GM20000 (cell line): Measurements from ENCODE around the gene PTGIR.

Experiments used
- DNase-seq: peaks from one replicate; pipeline ENCODE4 v3.0.0; 2012; ENCODE audit warnings: low spot score
- TF ChIP-seq, protein P1 (sequence below): IDR thresholded peaks from 2 replicates; pipeline ENCODE4 v1.5.1; 2012; ENCODE audit warnings: mild to moderate bottlenecking, control low read depth; ENCODE audit errors: extremely low read depth, missing control alignments

Gene PTGIR

GRCh38 chr19:46660551-46661019, 35.7 kb upstream of the PTGIR start:
- no peak for DNase-seq
- TF ChIP-seq, protein P1, sequence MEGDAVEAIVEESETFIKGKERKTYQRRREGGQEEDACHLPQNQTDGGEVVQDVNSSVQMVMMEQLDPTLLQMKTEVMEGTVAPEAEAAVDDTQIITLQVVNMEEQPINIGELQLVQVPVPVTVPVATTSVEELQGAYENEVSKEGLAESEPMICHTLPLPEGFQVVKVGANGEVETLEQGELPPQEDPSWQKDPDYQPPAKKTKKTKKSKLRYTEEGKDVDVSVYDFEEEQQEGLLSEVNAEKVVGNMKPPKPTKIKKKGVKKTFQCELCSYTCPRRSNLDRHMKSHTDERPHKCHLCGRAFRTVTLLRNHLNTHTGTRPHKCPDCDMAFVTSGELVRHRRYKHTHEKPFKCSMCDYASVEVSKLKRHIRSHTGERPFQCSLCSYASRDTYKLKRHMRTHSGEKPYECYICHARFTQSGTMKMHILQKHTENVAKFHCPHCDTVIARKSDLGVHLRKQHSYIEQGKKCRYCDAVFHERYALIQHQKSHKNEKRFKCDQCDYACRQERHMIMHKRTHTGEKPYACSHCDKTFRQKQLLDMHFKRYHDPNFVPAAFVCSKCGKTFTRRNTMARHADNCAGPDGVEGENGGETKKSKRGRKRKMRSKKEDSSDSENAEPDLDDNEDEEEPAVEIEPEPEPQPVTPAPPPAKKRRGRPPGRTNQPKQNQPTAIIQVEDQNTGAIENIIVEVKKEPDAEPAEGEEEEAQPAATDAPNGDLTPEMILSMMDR, result no peak

DNA sequence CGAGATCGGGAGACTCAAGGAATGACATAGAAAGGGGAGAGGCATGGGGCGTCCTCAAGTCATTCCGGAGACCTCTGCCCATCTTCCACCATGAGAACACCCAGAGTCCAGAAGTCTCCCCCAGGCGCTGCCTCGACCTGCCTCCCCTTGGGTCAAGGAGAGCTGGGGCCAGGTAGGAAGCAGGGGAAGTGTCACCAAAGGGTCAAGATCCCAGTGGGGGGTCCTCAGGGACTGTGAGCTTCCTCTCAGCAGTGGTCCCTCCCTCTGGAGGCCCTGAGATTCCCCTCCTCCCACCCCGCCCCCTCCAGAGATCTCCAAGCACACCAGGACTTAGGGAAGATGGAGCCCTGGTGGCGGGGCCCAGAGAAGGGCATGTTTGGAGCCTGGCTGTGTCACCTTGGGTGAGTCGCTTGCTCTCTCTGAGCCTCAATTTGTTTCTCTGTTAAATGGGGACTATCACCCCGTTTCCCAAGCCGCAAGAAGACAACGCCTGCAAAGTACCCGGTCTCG, 35.2 kb upstream of the PTGIR start:
- TF ChIP-seq, protein P1, result no peak
- no peak for DNase-seq

- TF ChIP-seq, protein P1, result no peak
- no peak for DNase-seq
These were observed 34.5 kb upstream of the PTGIR start for GRCh38 chr19:46659151-46660007.

DNA sequence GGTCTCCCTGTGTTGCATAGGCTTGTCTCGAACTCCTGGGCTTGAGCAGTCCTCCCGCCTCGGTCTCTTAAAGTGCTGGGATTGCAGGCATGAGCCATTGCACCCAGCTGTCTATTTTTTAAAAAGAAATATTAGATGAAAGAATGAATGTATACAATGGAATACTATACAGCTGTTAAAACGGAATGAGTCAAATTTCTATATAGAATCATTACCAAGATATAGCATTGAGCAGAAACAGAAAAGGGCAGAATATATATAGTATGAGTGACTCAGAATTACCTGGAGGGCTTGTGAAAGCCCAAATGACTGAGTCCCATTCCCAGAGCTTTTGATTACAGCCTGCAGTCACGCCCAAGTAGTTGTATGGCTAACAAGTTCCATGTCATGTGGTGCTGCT, 31.7 kb upstream of the PTGIR start:
- TF ChIP-seq, protein P1, result no peak
- no peak for DNase-seq

GRCh38 chr19:46654621-46655152, 29.8 kb upstream of the PTGIR start:
- no peak for DNase-seq

DNA sequence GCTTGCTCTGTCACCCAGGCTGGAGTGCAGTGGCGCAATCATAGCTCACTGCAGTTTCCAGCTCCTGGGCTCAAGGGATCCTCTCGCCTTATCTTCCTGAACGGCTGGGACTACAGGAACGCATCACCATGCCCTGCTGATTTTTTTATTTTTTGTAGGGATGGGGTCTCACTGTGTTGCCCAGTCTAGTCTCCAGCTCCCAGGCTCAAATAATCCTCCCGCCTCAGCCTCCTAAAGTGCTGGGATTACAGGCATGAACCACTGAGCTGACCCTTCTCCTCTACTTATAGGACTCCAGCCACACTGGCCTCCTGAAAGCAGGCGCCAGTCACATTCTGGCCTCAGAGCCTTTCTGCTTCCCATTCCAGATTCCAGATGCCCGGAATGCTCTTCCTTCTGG, 25.6 kb upstream of the PTGIR start:
- TF ChIP-seq, protein P1, result no peak

More at GRCh38 chr19:46654621-46655152, 29.8 kb upstream of the PTGIR start:
- TF ChIP-seq, protein P1, result no peak

More for the DNA sequence above, 25.6 kb upstream of the PTGIR start:
- no peak for DNase-seq
